ENCODE data around the gene GSC2. TPM values are rescaled to one million over a fixed set of nuclear protein-coding genes. Genes with fewer than 3 reads are reported as not detected.

The GSC2 gene
- total and polyA plus RNA-seq, 2 of the 4 experiments (the other 2 are of a cell fraction), result not detected

DNA sequence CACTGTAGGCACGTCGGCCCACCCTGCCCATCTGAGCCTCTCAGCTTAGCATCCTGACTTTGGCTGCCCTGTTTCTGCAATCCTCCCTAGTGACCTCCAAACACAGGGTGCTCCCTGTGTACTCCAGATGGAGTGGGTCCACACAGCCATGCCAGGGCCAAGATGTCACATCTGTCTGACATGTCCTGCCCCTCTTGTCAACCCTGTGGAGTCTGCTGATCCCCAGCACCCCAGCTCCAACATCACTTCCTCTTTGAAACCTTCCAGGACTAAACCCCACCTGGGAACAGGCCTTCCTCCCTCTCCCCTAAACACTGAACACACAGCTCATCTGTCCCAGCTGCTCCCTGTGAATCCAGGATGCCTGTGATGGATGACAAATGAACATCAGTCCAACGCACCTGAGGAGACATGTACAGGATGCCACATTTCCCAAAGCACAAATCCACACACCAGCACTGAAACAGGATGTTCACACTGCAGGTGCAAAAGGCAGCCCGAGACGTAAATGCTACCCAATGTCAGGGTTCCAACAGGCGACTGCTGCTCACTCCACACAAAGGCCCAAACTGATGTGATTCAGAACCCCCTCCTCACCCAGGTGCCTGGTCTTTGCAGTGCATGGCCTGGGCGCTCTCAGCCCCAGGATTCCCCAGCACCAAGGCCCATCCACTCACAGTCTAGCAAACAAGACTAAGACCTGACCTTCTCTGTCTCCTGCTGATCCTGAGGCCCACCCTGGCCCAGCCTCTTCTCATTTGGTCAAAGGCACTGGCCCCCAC lies 21.0 kb downstream of the GSC2 start:
- Histone ChIP-seq H3K9ac (ENCODE audit: low read depth, low read length) (no peak overlapping the region), H3K4me3 (ENCODE audit: insufficient read depth, low read depth, low read length) (no peak overlapping the region), H3K4ac (ENCODE audit: low read depth, low read length) (no peak overlapping the region), H3K4me1 (ENCODE audit: control insufficient read depth, insufficient read depth, low read length) (no peaks in the 10 kb centered on the region), H4K91ac (ENCODE audit: insufficient read depth, low read depth, low read length) (no peak overlapping the region), H2BK5ac (ENCODE audit: low read depth, low read length, poor library complexity, severe bottlenecking) (no peak overlapping the region), H3K79me1 (ENCODE audit: low read depth in 1 of 2, low read length in 2 of 2) (no peaks in the 10 kb centered on the region), H4K20me1 (ENCODE audit: insufficient read depth, low read length) (no peaks in the 10 kb centered on the region), H3K9me3 (ENCODE audit: control insufficient read depth, insufficient read depth, low read length) (no peaks in the 10 kb centered on the region), H3K27ac (ENCODE audit: insufficient read depth, low read length) (no peak overlapping the region), H2BK20ac (ENCODE audit: low read depth, low read length) (no peak overlapping the region), H3K56ac (ENCODE audit: extremely low read depth, insufficient read depth, low read length) (no peak overlapping the region), H3K4me2 (ENCODE audit: low read depth, low read length) (no peak overlapping the region), H2AK5ac (ENCODE audit: low read depth, low read length) (no peak overlapping the region), H4K5ac (ENCODE audit: low read depth, low read length) (no peak overlapping the region), H3K36me3 (ENCODE audit: control insufficient read depth, insufficient read depth, low read length) (peaks cover 24% of the 10 kb centered on the region), H3K14ac (replicated peaks; ENCODE audit: low read depth, low read length) (no peak overlapping the region), H3K9me1 (ENCODE audit: insufficient read depth, low read length) (peaks cover 3% of the 10 kb centered on the region; the same call in 1 of the 2 replicates), H3K18ac (ENCODE audit: low read depth, low read length) (no peak overlapping the region), H3K27me3 (ENCODE audit: control insufficient read depth, insufficient read depth, low read length) (no peaks in the 10 kb centered on the region), H2AK9ac (replicated peaks; ENCODE audit: low read depth, low read length, poor library complexity) (no peak overlapping the region), H4K8ac (ENCODE audit: low read depth in 2 of 2, low read length in 2 of 2) (no peak overlapping the region), H2AFZ (replicated peaks; ENCODE audit: low read length, poor library complexity) (no peak overlapping the region), H3K23ac (ENCODE audit: low read depth, low read length) (no peak overlapping the region), H2BK15ac (ENCODE audit: low read depth, low read length) (no peak overlapping the region), H2BK120ac (ENCODE audit: low read depth, low read length) (no peak overlapping the region)
- TF ChIP-seq SMC3 (IDR thresholded peaks at IDR 0.05; ENCODE audit: low read depth, low read length) (no peak), NFE2L2 (IDR thresholded peaks at IDR 0.05; ENCODE audit: low read depth, low read length) (no peak)
- TF ChIP-seq, protein P1, sequence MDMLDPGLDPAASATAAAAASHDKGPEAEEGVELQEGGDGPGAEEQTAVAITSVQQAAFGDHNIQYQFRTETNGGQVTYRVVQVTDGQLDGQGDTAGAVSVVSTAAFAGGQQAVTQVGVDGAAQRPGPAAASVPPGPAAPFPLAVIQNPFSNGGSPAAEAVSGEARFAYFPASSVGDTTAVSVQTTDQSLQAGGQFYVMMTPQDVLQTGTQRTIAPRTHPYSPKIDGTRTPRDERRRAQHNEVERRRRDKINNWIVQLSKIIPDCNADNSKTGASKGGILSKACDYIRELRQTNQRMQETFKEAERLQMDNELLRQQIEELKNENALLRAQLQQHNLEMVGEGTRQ (IDR thresholded peaks at IDR 0.05; ENCODE audit: low read depth, low read length), result no peak
- no peak for DNase-seq
- intact Hi-C loops (cut with micrococcal nuclease), result no loop called here
- WGBS, 2 experiments (ENCODE audit: extremely low coverage in 2 of 2, insufficient read length in 1 of 2), result 61% methylated on average over 2 of the region's 7 CpGs; no CpG with 5 or more reads in 1 of the 2 experiments
- POLR2A ChIA-PET (ENCODE audit: unreplicated experiment), result no interaction called here
- in situ Hi-C loops (cut with MboI; ENCODE audit: low sequenced_read_pairs), result no loop called here
- no TSS peak for BruUV-seq (replicated peaks)
- dilution Hi-C loops (cut with HindIII; ENCODE audit: low sequenced_read_pairs, unreplicated experiment), result no loop called here
- no peak for ATAC-seq (ENCODE audit: low read depth)
- CTCF ChIA-PET, result no interaction called here

All from IMR-90 (cell line).